SK-N-SH (cell line): ENCODE results near the gene PCDHA2.

ENCODE experiments used
- RCOR1 ChIP-seq: fragments of 150-350 bp; IDR thresholded peaks from 2 replicates; pipeline ENCODE4 v1.6.1; 2017; ENCODE audit warnings: antibody characterized with exemption, low read length
- TEAD4 ChIP-seq: IDR thresholded peaks from 2 replicates; pipeline ENCODE4 v1.4.0; 2012; ENCODE audit warnings: mild to moderate bottlenecking, borderline replicate concordance; ENCODE audit not compliant: insufficient read depth

- no peak for TF ChIP-seq TEAD4
- TF ChIP-seq RCOR1, result no peak
These were observed 6.3 kb downstream of the PCDHA2 start, which contains the start of gene PCDHA3 for GRCh38 chr5:140800816-140801493.
